Renal pelvis (tissue), 4 donors: Measurements from ENCODE around the gene SERINC4. TPM values are rescaled to one million over a fixed set of nuclear protein-coding genes. Genes with fewer than 3 reads are reported as not detected.

Source experiments
- DNase-seq: peaks from one replicate; pipeline ENCODE4 v3.0.0-alpha.2; 2013
- polyA plus RNA-seq, 3 donors: library from polyadenylated mRNA; unstranded; fragments of 120-200 nt; gene quantifications; one replicate each; pipeline ENCODE4 v1.2.1, GENCODE V29; 2013; ENCODE audit not compliant: insufficient read length in 3 of 3

SERINC4 gene
- polyA plus RNA-seq, 3 donors = 0.25 to 0.47 TPM; not detected in 1

GRCh38 chr15:43762824-43763223 is 37.2 kb downstream of the SERINC4 start:
- DNase-seq = no peak

- no peak for DNase-seq
These were observed 48.1 kb downstream of the SERINC4 start for GRCh38 chr15:43751885-43752284.

GRCh38 chr15:43749690-43750345 is 50.2 kb downstream of the SERINC4 start:
- DNase-seq = no peak

GRCh38 chr15:43748376-43748775 is 51.6 kb downstream of the SERINC4 start:
- DNase-seq = no peak

- peak; percentile 30 for DNase-seq
These were observed 53.1 kb downstream of the SERINC4 start for GRCh38 chr15:43746903-43747309.

- DNase-seq = peak; percentile 92
These were observed 53.6 kb downstream of the SERINC4 start, which contains the start of gene PDIA3 for GRCh38 chr15:43746245-43746902. TSS of gene PDIA3 (plus strand) at chr15:43746438. CDS start at chr15:43746540, 102 bp downstream.

Other genes starting within 250 kb of the SERINC4 start
- gene PPIP5K1, start 210.0 kb downstream of the SERINC4 start, polyA plus RNA-seq = 10 to 100 TPM; 21.1 to 41.8 (median 36.1) TPM
- gene CKMT1B, start 206.2 kb downstream of the SERINC4 start, polyA plus RNA-seq = 1 to 10 TPM; 2.2 to 3.4 (median 3.2) TPM
- gene STRC, start 181.4 kb downstream of the SERINC4 start, polyA plus RNA-seq = 1 to 10 TPM in 2 of 3 donors, under 1 TPM in 1; 0.63 to 1.8 (median 1.2) TPM
- gene CATSPER2, start 151.4 kb downstream of the SERINC4 start, polyA plus RNA-seq = 10 to 100 TPM in 1 of 3 donors, 1 to 10 TPM in 2; 3.3 to 13.3 (median 9.4) TPM
- gene CKMT1A, start 106.4 kb downstream of the SERINC4 start, polyA plus RNA-seq = 1 to 10 TPM; 2.6 to 3.5 (median 3.3) TPM
- gene PDIA3, start 53.8 kb downstream of the SERINC4 start, polyA plus RNA-seq = 100 to 1,000 TPM; 489 to 632 (median 518) TPM
- 1 to 10 TPM; 3.1 to 3.2 (median 3.2) TPM for gene ELL3, start 23.3 kb downstream of the SERINC4 start, polyA plus RNA-seq
- gene SERF2, start 7.9 kb downstream of the SERINC4 start, polyA plus RNA-seq = 100 to 1,000 TPM; 586 to 760 (median 676) TPM
- 10 to 100 TPM; 12.9 to 21.1 (median 13.3) TPM for gene HYPK, start 379 bp upstream of the SERINC4 start, polyA plus RNA-seq
- gene MFAP1, start 24.5 kb upstream of the SERINC4 start, polyA plus RNA-seq = 10 to 100 TPM; 58.3 to 74.3 (median 71.1) TPM
- 10 to 100 TPM; 12.6 to 14.0 (median 13.9) TPM for gene WDR76, start 26.8 kb upstream of the SERINC4 start, polyA plus RNA-seq